Sigmoid colon (tissue), 7 donors: ENCODE results near the gene UBIAD1. TPM values are rescaled to one million over a fixed set of nuclear protein-coding genes. Genes with fewer than 3 reads are reported as not detected.

Source experiments
- DNase-seq: peaks from one replicate; pipeline ENCODE4 v3.0.0-alpha.2; 2019
- H3K27ac ChIP-seq, 4 donors: fragments of 200-600 bp; sonication (generic); one replicate each; pipeline ENCODE4 v1.5.1; 2016 to 2019; ENCODE audit warnings: mild to moderate bottlenecking in 1 of 4
- H3K27me3 ChIP-seq, 3 donors: fragments of 200-600 bp; sonication (generic); one replicate each; pipeline ENCODE4 v1.5.1; 2019; ENCODE audit warnings: mild to moderate bottlenecking in 1 of 3
- H3K36me3 ChIP-seq, 4 donors: fragments of 200-600 bp; sonication (generic); one replicate each; pipeline ENCODE4 v1.5.1; 2016 to 2019
- H3K4me1 ChIP-seq, 4 donors: fragments of 200-600 bp; sonication (generic); one replicate each; pipeline ENCODE4 v1.5.1; 2017 to 2019
- H3K4me3 ChIP-seq, 4 donors: fragments of 200-600 bp; sonication (generic); one replicate each; pipeline ENCODE4 v1.5.1; 2017 to 2019; ENCODE audit warnings: mild to moderate bottlenecking in 2 of 4, moderate library complexity in 1 of 4
- H3K9me3 ChIP-seq, 4 donors: fragments of 200-600 bp in 3 of 4; sonication (generic) in 3 of 4; one replicate each; pipeline versions ENCODE4 v1.5.1 to v1.6.1; 2013 to 2019
- EP300 ChIP-seq, 4 donors: sonication (generic); formaldehyde crosslinking; IDR thresholded peaks; one replicate each; pipeline ENCODE4 v1.6.1; 2017; ENCODE audit warnings: antibody characterized with exemption in 4 of 4
- POLR2A ChIP-seq, 2 donors: fragments of 450-650 bp; IDR thresholded peaks; one replicate each; pipeline ENCODE4 v1.6.1; 2016; ENCODE audit warnings: antibody characterized with exemption in 2 of 2, mild to moderate bottlenecking in 2 of 2, moderate library complexity in 2 of 2
- POLR2AphosphoS5 ChIP-seq, 4 donors: sonication (generic); formaldehyde crosslinking; IDR thresholded peaks; one replicate each; pipeline ENCODE4 v1.6.1; 2017; ENCODE audit warnings: antibody characterized with exemption in 4 of 4
- WGBS, 2 donors: extraction: QIAGEN DNeasy Blood & Tissue Kit; methylation state at CpG; one replicate each; pipeline ENCODE4 v1.1.7; 2013; 5-methylcytosine and 5-hydroxymethylcytosine counted together
- intact Hi-C: fragments of 100-400 bp; cut with DNase I; formaldehyde crosslinking; loops from one replicate; pipeline ENCODE4 v1.15.1; 2023
- polyA plus RNA-seq, 3 donors: library from polyadenylated mRNA; stranded (reverse); fragments of 200-250 nt; gene quantifications; one replicate each; pipeline ENCODE4 v1.2.3, GENCODE V29; 2013
- total RNA-seq, 4 donors: library from RNA; depleted of rRNA; stranded (reverse); fragments of >200 nt; gene quantifications; one replicate each; pipeline ENCODE4 v1.1.0, GENCODE V29; 2016
- TF ChIP-seq, protein P1 (sequence below), 4 experiments: fragments of 450-650 bp in 3 of 4; fragments of 200-600 bp in 1 of 4; IDR thresholded peaks; one replicate each; pipeline ENCODE4 v1.5.1; 2016 to 2019; ENCODE audit warnings: antibody characterized with exemption in 4 of 4, mild to moderate bottlenecking in 3 of 4, moderate library complexity in 2 of 4
- donor health status: healthy with polysubstance abuse.
- donor health status: Bipolar disorder and iron deficiency.
- donor health status: healthy.

UBIAD1 gene, protein sequence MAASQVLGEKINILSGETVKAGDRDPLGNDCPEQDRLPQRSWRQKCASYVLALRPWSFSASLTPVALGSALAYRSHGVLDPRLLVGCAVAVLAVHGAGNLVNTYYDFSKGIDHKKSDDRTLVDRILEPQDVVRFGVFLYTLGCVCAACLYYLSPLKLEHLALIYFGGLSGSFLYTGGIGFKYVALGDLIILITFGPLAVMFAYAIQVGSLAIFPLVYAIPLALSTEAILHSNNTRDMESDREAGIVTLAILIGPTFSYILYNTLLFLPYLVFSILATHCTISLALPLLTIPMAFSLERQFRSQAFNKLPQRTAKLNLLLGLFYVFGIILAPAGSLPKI
- total RNA-seq, result 10 to 100 TPM in 2 of 4 donors, 1 to 10 TPM in 2; 8.2 to 13.6 (median 11.2) TPM
- 10 to 100 TPM in 1 of 3 donors, 1 to 10 TPM in 2; 3.6 to 11.9 (median 5.1) TPM for polyA plus RNA-seq

DNA sequence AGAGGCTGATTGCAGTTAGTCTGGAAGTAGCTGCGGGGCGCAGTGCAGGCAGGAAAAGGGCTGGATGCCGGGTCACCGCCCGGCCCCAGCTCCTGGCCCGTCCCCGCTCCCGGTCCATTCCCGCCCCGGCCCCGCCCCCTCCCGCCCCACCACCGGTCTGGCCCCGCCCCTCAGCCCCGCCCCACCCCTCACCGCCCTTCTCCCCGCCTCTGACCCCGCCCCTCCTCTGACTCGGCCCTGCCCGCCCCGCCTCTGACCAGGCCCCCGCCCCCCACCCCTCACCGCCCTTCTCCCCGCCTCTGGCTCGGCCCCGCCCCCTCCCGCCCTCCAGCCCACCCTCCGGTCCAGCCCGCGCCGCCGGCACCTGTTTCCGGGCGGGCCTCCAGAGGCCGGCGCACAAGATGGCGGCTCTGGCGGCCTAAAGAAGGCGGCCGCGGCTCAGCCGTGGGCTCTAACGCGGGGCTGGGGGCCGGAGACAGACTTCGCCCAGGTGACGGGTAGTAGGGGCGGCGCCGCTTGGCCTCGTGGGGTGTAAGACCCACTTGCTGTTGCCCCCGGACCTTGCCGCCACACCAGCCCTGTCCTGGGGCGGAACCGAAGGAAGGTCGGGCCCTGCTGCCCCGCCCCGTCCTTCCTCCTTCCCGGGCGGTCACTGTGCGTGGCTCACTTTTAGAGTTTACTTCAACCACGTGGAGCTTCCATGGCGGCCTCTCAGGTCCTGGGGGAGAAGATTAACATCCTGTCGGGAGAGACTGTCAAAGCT lies at the start of gene UBIAD1:
Gene UBIAD1, plus strand, starts transcription at position 367 of the 763 bp plus-strand sequence. Its CDS starts 334 bp downstream, at position 701.
- WGBS, 2 donors, result 1% methylated on average over 55 to 64 of the region's 64 CpGs

DNA sequence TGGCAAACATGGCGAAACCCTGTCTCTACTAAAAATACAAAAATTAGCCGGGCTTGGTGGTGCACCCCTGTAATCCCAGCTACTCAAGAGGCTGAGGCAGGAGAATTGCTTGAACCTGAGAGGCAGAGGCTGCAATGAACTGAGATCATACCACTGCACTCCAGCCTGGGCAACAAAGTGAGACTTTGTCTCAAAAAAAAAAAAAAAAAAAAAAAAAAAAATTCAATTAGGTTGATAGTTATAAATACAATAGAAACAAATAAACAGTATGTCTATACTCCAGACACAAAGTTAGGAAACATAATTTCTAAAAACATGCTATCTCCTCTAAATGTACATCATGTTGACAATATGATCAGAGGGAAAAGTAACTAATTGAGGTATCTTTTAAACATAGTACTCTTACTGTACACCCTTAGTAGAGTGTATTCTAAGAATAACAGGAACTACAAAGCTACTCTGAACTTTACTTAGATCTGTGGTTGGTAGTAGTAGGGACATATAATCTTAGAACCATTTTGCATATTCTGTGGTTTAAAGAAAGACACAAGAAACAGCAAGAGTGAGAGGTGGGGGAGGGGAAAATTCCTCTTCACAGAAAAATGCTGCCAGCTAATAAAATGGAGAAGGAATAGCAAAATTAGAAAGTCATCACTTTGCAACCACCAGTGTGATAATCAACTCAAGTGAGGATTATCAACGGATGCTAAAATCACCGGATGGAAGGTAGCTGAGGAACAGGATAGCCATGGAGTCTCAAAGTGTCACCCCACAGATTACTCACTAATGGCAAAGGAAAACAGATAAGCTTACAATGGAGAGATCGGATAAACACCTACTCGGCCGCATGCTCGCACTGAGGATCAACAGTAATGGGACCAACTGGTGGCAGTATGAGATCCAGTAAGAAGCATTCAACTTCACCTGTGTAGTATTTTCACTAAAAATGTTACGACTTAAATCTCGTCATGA lies 45.6 kb upstream of the UBIAD1 start:
- Histone ChIP-seq H3K4me3 (no peak overlapping the region), H3K27ac (no peak overlapping the region), H3K36me3 (peaks cover 24 to 89% (median 51%) of the 10 kb centered on the region in 4 donors), H3K27me3 (no peaks in the 10 kb centered on the region), H3K4me1 (no peaks in the 10 kb centered on the region), H3K9me3 (no peaks in the 10 kb centered on the region)
- no peak for DNase-seq
- TF ChIP-seq, protein P1, sequence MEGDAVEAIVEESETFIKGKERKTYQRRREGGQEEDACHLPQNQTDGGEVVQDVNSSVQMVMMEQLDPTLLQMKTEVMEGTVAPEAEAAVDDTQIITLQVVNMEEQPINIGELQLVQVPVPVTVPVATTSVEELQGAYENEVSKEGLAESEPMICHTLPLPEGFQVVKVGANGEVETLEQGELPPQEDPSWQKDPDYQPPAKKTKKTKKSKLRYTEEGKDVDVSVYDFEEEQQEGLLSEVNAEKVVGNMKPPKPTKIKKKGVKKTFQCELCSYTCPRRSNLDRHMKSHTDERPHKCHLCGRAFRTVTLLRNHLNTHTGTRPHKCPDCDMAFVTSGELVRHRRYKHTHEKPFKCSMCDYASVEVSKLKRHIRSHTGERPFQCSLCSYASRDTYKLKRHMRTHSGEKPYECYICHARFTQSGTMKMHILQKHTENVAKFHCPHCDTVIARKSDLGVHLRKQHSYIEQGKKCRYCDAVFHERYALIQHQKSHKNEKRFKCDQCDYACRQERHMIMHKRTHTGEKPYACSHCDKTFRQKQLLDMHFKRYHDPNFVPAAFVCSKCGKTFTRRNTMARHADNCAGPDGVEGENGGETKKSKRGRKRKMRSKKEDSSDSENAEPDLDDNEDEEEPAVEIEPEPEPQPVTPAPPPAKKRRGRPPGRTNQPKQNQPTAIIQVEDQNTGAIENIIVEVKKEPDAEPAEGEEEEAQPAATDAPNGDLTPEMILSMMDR (IDR thresholded peaks at IDR 0.05), result no peak
- TF ChIP-seq EP300 (IDR thresholded peaks at IDR 0.05), result no peak
- no peak for TF ChIP-seq POLR2A (IDR thresholded peaks at IDR 0.05)
- TF ChIP-seq POLR2AphosphoS5 (IDR thresholded peaks at IDR 0.05), result no peak
- 93 to 95% methylated on average over 10 of the region's 10 CpGs for WGBS, 2 donors
- intact Hi-C loops, result no loop called here

More for the DNA sequence above, at the start of gene UBIAD1:
- Histone ChIP-seq H3K4me1 (peaks cover 0 to 35% (median 27%) of the 10 kb centered on the region in 4 donors), H3K4me3 (peak within 1 kb of the TSS; percentile 71 to 89 (median 84)), H3K27me3 (no peaks in the 10 kb centered on the region), H3K36me3 (peaks cover 0 to 17% (median 0%) of the 10 kb centered on the region in 4 donors), H3K27ac (peak within 1 kb of the TSS; percentile 92 to 95 (median 94)), H3K9me3 (no peaks in the 10 kb centered on the region)
- intact Hi-C loops, result loop anchor here (10.0 kb wide), 2 partner anchors 462 to 532 kb away; partner anchors contain the start of genes AGTRAP, CLCN6 and MTHFR
- DNase-seq, result peak; percentile 94
- TF ChIP-seq POLR2A (IDR thresholded peaks at IDR 0.05) (peak in 1 of 2 donors; percentile 33), EP300 (IDR thresholded peaks at IDR 0.05) (no peak), POLR2AphosphoS5 (IDR thresholded peaks at IDR 0.05) (peak; percentile 53 to 70 (median 60))
- TF ChIP-seq, protein P1 (IDR thresholded peaks at IDR 0.05), result no peak

DNA sequence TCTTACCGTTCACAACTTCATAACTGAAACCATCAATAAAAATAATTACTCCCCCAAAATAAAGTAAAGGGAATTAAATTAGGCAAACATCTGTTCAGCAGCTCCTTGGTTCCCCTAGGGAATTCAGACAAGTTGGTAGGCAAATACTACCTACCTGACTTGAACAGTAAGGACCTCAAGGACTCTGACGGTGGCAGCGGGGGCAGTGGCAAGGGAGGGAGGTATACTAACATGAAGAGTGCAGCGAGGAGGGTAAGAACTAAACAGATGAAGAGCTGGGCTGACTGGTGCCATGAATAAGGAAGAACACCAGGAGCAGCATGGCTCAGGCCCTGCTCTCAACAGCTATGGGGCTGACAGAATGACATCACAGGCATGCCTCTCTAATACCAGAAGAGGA lies 43.8 kb upstream of the UBIAD1 start:
- Histone ChIP-seq H3K36me3 (peaks cover 38 to 98% (median 67%) of the 10 kb centered on the region in 4 donors), H3K27ac (no peak overlapping the region), H3K27me3 (no peaks in the 10 kb centered on the region), H3K9me3 (no peaks in the 10 kb centered on the region), H3K4me1 (no peaks in the 10 kb centered on the region), H3K4me3 (no peak overlapping the region)
- TF ChIP-seq POLR2AphosphoS5 (IDR thresholded peaks at IDR 0.05) (no peak), EP300 (IDR thresholded peaks at IDR 0.05) (no peak), POLR2A (IDR thresholded peaks at IDR 0.05) (no peak)
- TF ChIP-seq, protein P1 (IDR thresholded peaks at IDR 0.05), result no peak
- 81 to 91% methylated on average over 4 of the region's 4 CpGs for WGBS, 2 donors
- DNase-seq, result no peak
- intact Hi-C loops, result no loop called here

DNA sequence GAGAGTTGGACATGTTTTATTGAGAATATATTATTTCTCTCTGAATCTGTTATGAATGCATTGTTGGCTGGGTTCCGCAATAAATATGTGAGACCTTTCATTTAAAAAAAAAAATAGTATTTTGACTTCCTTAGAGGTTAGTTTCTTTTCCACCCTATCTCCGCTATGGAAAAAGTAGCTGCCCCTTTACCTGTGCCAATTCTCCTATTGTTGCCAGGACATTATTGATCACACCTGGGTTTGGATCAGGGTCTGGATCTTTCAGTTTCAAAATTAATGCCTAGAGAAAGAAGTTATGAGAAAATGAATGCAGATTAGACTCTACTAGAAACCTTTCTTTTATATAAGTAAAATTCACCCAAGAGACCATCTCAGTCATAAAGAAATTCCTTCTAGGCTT lies 39.8 kb upstream of the UBIAD1 start:
- H3K27me3 ChIP-seq, result no peaks in the 10 kb centered on the region
- peaks cover 0 to 7% (median 6%) of the 10 kb centered on the region in 4 donors for H3K4me1 ChIP-seq
- intact Hi-C loops, result no loop called here
- H3K4me3 ChIP-seq, result no peak overlapping the region
- no peak for DNase-seq
- no peak overlapping the region for H3K27ac ChIP-seq
- TF ChIP-seq EP300 (IDR thresholded peaks at IDR 0.05), result no peak
- TF ChIP-seq POLR2AphosphoS5 (IDR thresholded peaks at IDR 0.05), result no peak
- TF ChIP-seq, protein P1 (IDR thresholded peaks at IDR 0.05), result no peak
- no peak for TF ChIP-seq POLR2A (IDR thresholded peaks at IDR 0.05)
- WGBS, 2 donors, result 95 to 98% methylated on average over 2 of the region's 2 CpGs
- H3K9me3 ChIP-seq, result no peaks in the 10 kb centered on the region
- H3K36me3 ChIP-seq, result peaks cover 36 to 100% (median 71%) of the 10 kb centered on the region in 4 donors
